ENCODE measurements around the gene LYPD6. TPM values are rescaled to one million over a fixed set of nuclear protein-coding genes. Genes with fewer than 3 reads are reported as not detected.

Gene LYPD6
- not detected in 2 replicates for total RNA-seq (ENCODE audit: low replicate concordance)

GRCh38 chr2:149330127-149331022, at the start of gene LYPD6:
TSS of gene LYPD6 (plus strand) at chr2:149330587. CDS start at chr2:149437709, 107,122 bp downstream.

